Ishikawa (cell line): ENCODE results near the gene SHC4.

Experiments
- EP300 ChIP-seq: IDR thresholded peaks from 2 replicates; pipeline ENCODE4 v1.6.1; 2012; ENCODE audit warnings: borderline replicate concordance
- MAX ChIP-seq: IDR thresholded peaks from 2 replicates; pipeline ENCODE4 v1.6.1; 2012
- RAD21 ChIP-seq: IDR thresholded peaks from 2 replicates; pipeline ENCODE4 v1.6.1; 2012; ENCODE audit warnings: low read depth
- TAF1 ChIP-seq: IDR thresholded peaks from 2 replicates; pipeline ENCODE4 v1.6.1; 2012; ENCODE audit warnings: low read depth, mild to moderate bottlenecking
- YY1 ChIP-seq: IDR thresholded peaks from 2 replicates; pipeline ENCODE4 v1.6.1; 2012; ENCODE audit warnings: low read depth
- ZBTB7A ChIP-seq: IDR thresholded peaks from 2 replicates; pipeline ENCODE4 v1.6.1; 2012; ENCODE audit warnings: low read depth

GRCh38 chr15:48986240-48986639 is 22.5 kb upstream of the SHC4 start:
- no peak for TF ChIP-seq YY1
- no peak for TF ChIP-seq MAX
- TF ChIP-seq EP300 = no peak
- no peak for TF ChIP-seq ZBTB7A
- TF ChIP-seq RAD21 = no peak
- TF ChIP-seq TAF1 = no peak
